ENCODE results near the gene SLC35D2.
"Not testable (repeated sequence)": the region's sequence is repeated elsewhere in the genome, so short reads cannot be mapped to it uniquely, and the experiment has no call there.

Gene SLC35D2

GRCh38 chr9:96362119-96362518 is 21.4 kb downstream of the SLC35D2 start:
- in situ Hi-C loops (cut with MboI; ENCODE audit: low sequenced_read_pairs) = not testable (repeated sequence)

- in situ Hi-C loops (cut with MboI; ENCODE audit: low sequenced_read_pairs) = no loop called here
These were observed 21.8 kb downstream of the SLC35D2 start for GRCh38 chr9:96361668-96362067.

DNA sequence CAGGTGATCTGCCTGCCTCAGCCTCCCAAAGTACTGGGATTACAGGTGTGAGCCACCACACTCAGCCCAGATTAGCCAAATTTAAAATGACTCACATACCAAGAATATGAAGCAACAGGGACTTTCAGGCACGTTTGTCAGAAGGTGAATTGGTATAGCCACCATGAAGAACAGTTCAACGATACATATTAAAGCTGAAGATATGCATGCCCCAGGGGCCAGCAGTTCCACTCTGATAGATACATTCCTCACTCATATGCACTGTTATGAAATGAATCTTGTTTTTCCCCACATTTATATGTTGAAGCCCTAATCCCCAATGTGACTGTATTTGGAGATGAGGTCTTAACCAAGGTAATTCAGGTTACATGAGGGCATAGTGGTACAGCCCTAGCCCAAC is 22.5 kb downstream of the SLC35D2 start:
- in situ Hi-C loops (cut with MboI; ENCODE audit: low sequenced_read_pairs) = no loop called here

DNA sequence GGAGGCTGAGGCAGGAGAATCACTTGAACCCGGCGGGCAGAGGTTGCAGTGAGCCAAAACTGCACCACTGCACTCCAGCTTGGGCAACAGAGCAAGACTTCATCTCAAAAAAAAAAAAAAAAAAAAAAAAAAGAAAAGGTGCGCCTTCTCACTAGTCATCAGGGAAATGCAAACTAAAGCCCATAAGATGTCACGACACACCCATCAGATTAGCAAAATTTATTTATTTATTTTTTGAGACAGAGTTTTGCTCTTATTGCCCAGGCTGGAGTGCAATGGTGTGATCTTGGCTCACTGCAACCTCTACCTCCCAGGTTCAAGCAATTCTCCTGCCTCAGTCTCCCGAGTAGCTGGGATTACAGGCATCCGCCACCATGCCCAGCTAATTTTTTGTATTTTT is 23.0 kb downstream of the SLC35D2 start:
- in situ Hi-C loops (cut with MboI; ENCODE audit: low sequenced_read_pairs) = not testable (repeated sequence)

- in situ Hi-C loops (cut with MboI; ENCODE audit: low sequenced_read_pairs) = no loop called here
These were observed 32.6 kb downstream of the SLC35D2 start for GRCh38 chr9:96350866-96351265.

DNA sequence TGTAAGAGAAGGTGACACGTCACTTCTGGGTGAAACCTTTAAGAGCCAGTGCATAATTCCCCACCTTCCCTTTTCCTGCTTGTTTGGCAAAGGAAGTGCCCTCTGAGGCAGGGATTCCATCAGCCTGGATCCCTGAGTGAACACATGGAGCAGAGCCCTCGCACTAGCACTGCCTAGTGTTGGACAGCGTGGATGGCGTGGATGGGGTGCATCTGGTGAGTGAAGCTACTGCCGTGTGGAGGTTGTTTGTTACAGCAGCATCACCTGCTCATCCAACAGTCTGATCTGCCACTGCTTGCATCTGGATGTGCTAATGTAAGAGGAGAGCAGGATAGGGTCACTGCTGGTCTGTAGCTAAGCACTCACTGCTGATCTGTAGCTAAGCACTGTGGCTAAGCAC is 35.2 kb downstream of the SLC35D2 start:
- in situ Hi-C loops (cut with MboI; ENCODE audit: low sequenced_read_pairs) = loop anchor here (25.0 kb wide), 1 partner anchor 314 kb away; the partner anchor contains the start of gene PRXL2C

GRCh38 chr9:96345551-96345950 is 38.0 kb downstream of the SLC35D2 start:
- in situ Hi-C loops (cut with MboI; ENCODE audit: low sequenced_read_pairs) = loop anchor here (25.0 kb wide), 1 partner anchor 317 kb away; the partner anchor contains the start of gene PRXL2C

DNA sequence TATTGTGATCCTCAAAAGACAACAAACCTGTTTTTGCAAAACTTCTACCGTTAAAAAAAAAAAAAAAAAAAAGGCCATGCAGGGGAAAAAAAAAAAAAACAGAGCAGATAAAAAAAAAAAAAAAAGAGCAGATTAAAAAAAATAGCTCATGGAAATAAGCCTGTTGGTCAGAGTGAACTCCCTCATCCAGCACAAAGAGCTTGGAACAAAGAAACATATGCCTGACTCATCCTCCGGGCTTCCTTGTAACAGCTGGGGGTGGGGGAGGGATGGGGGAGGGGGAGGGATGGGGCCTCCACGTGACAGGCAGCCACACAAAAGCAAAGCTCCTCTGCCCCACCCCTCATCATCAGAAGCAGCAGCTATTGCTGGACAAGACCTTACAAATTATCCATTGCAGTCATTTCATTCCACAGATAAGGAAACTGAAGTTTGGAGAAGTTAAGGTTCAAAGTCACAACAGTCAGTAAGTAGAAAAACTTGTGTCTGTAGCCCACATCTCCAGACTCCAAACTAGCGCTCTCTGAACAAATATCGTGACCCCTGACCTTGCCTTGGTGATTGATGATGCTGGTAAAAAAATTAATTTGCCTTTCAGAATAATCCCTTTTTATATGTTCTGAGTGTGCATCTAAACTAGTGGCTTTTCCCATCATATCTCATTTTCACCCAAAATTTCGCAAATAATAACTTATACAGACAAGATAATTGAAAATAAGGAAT is 38.9 kb downstream of the SLC35D2 start:
- in situ Hi-C loops (cut with MboI; ENCODE audit: low sequenced_read_pairs) = loop anchor here (25.0 kb wide), 1 partner anchor 318 kb away; the partner anchor contains the start of gene PRXL2C

DNA sequence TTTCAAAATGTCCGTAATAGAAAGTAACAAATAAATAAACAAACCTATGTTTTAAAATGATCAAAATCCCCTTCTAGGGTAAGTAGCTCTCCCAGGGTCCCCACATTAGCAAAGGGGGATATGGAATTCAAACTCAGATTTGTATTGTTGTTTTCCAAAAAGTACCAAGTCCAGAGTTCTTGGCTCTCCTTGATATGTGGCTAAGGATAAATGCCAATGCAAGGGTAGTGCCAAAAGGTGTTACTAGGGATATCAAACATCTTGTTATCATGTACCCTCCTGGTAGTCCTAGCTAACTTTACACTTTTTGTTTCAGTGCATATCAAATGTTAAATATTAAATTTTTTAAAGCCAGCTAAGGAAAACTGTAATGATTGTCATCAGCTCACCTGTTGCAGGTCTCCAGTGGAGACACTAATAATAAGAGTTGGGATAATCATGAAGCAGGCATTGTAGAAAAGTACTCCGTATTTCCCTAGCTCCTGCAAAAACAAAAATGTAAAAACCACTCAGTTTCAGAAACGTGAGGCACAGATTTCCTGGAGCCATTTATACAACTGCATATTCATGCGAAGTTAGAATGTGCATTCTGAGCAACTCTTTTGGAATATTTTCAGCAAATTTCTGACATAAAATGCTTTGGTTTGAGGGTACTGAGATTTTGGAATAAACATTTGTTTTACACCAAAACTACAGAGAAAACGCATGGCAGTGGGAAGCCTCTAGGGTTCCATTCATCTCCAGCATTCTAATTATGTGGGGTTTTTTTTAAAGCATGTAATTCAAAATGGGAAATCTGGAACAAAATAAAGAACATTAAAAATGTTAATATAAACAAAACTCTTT is 39.8 kb downstream of the SLC35D2 start:
- in situ Hi-C loops (cut with MboI; ENCODE audit: low sequenced_read_pairs) = loop anchor here (25.0 kb wide), 1 partner anchor 319 kb away; the partner anchor contains the start of gene PRXL2C

GRCh38 chr9:96342571-96343245 is 40.8 kb downstream of the SLC35D2 start:
- in situ Hi-C loops (cut with MboI; ENCODE audit: low sequenced_read_pairs) = loop anchor here (25.0 kb wide), 1 partner anchor 320 kb away; the partner anchor contains the start of gene PRXL2C

- in situ Hi-C loops (cut with MboI; ENCODE audit: low sequenced_read_pairs) = loop anchor here (25.0 kb wide), 1 partner anchor 322 kb away; the partner anchor contains the start of gene PRXL2C
These were observed 42.8 kb downstream of the SLC35D2 start for GRCh38 chr9:96340707-96341106.

DNA sequence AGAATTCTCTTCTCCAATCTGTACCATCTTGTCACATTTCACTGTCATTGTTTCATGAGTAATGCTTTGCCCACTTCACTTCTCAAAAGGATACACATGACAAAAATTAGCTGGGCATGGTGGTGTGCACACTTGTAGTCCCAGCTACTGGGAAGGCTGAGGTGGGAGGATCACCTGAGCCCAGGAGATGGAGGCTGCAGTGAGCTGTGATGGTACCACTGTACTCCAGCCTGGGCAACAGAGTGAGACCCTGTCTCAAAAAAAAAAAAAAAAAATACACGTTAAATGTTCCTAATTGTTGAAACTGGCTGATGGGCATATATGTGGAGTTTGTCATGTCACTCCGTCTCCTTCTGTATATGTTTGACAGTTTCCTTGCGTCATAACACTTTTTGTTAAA is 45.2 kb downstream of the SLC35D2 start:
- in situ Hi-C loops (cut with MboI; ENCODE audit: low sequenced_read_pairs) = loop anchor here (25.0 kb wide), 1 partner anchor 324 kb away; the partner anchor contains the start of gene PRXL2C

DNA sequence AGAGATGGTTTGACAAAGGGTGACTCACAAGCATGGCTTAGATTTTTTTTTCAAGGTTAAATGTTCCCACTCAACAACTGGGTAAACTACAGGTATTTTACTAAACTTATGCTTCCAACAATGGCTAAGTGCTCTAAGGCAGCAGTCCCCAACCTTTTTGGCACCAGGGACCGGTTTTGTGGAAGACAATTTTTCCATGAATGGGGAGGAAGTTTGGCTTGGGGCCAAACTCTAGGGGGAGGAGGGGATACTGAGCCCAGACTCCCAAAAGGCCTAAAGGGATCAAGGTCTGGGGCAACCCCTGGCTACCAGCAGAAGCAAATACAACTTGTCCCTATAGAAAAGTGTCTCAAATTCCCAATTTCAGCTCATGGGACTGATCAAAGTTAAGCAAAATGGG is 49.6 kb downstream of the SLC35D2 start:
- in situ Hi-C loops (cut with MboI; ENCODE audit: low sequenced_read_pairs) = loop anchor here (25.0 kb wide), 1 partner anchor 328 kb away; the partner anchor contains the start of gene PRXL2C

- in situ Hi-C loops (cut with MboI; ENCODE audit: low sequenced_read_pairs) = loop anchor here (25.0 kb wide), 1 partner anchor 331 kb away; the partner anchor contains the start of gene PRXL2C
These were observed 52.1 kb downstream of the SLC35D2 start for GRCh38 chr9:96331236-96331947.

- in situ Hi-C loops (cut with MboI; ENCODE audit: low sequenced_read_pairs) = loop anchor here (25.0 kb wide), 1 partner anchor 334 kb away; the partner anchor contains the start of gene PRXL2C
These were observed 55.7 kb downstream of the SLC35D2 start for GRCh38 chr9:96327694-96328352.

- in situ Hi-C loops (cut with MboI; ENCODE audit: low sequenced_read_pairs) = no loop called here
These were observed 60.3 kb downstream of the SLC35D2 start for GRCh38 chr9:96323169-96323568.

DNA sequence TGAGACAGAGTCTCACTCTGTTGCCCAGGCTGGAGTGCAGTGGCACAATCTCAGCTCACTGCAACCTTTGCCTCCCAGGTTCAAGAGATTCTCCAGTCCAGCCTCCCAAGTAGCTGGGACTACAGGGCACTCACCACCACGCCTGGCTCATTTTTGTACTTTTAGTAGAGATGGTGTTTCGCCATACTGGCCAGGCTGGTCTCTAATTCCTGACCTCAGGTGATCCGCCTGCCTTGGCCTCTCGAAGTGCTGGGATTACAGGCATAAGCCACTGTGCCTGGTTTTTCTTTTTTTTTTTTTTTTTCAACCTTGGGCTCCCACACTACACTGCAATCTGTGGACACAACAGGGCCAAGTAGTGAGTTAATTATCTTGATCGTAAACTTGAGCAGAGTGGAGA is 60.8 kb downstream of the SLC35D2 start:
- in situ Hi-C loops (cut with MboI; ENCODE audit: low sequenced_read_pairs) = not testable (repeated sequence)

DNA sequence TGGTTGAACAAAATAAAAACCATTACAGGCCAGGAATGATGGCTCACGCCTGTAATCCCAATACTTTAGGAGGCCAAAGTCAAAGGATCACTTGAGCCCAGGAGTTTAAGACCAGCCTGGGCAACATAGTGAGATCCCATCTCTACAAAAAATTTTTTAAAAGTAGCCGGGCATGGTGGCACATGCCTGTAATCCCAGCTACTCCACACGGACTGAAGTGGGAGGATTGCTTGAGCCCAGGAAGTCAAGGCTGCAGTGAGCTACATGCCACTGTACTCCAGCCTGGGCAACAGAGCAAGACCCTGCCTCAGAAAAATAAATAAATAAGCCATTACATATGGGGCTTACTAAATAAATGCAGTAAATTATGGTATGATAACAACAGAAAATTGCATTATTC is 61.3 kb downstream of the SLC35D2 start:
- in situ Hi-C loops (cut with MboI; ENCODE audit: low sequenced_read_pairs) = not testable (repeated sequence)

GRCh38 chr9:96321515-96321914 is 62.0 kb downstream of the SLC35D2 start:
- in situ Hi-C loops (cut with MboI; ENCODE audit: low sequenced_read_pairs) = no loop called here

Measured in HL-60/S4 treated with retinoic acid at 250 ng/mL for 4 days and 3 days (cell line).